NCI-H187 (cell line): Measurements from ENCODE around the gene KIAA0930.
A peak's percentile ranks its signal among the peaks of the same experiment; 100 is the strongest.
"Not testable (repeated sequence)": the region's sequence is repeated elsewhere in the genome, so short reads cannot be mapped to it uniquely, and the experiment has no call there.

ENCODE experiments used
- DNase-seq, 2 experiments: peaks; one replicate each; lab custom pipeline; 2025; lab: John Stamatoyannopoulos, UW

KIAA0930 gene

GRCh38 chr22:45240810-45241631 lies at the start of gene KIAA0930:
Gene KIAA0930, minus strand, starts transcription at chr22:45240894. Its CDS starts 191 bp downstream, at chr22:45240703.
- DNase-seq = no peak

GRCh38 chr22:45286854-45287551 lies 46.3 kb upstream of the KIAA0930 start:
- no peak for DNase-seq

DNA sequence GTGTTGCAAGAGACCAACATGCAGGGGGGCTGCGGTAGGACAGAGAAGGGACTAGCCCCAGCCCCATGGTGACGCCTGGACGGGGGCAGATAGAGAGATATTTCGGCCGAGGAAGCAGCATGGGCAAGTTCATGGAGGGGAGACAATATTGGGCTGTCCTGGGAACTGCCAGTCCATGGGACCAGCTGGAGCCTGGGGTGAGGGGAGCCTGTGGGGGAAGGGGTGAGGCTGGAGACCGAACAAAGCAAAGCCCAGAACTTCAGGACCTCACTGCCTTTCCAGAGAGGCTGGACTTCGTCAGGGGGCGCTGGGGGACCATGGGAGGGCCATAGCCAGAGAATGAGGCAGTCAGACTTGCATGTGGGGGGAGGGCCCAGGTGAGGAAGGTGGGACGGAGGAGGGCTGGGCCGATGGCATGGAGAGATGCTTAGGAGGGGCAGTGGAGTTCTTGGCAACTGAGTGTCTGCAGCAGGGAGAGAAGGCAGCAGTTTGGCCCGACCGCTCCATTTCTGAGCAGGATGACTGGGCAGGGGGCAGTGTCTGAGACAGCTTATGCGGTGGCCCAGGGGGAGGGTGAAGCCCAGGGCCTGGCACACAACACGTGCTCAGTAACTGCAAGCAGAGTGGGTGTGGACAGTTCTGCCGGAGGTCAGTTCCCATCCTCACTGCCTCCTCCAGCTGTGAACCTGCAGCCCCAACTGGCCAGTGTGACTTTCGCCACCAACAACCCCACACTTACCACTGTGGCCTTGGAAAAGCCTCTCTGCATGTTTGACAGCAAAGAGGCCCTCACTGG lies 44.8 kb upstream of the KIAA0930 start:
- no peak for DNase-seq

GRCh38 chr22:45284705-45285262 lies 44.1 kb upstream of the KIAA0930 start, which contains the start of gene UPK3A:
Gene UPK3A, plus strand, starts transcription at chr22:45284949. Its CDS starts 65 bp downstream, at chr22:45285014.
- peak in 1 of 2 experiments; percentile 26 for DNase-seq

- DNase-seq = no peak
Measured at GRCh38 chr22:45281010-45281409, 40.3 kb upstream of the KIAA0930 start.

GRCh38 chr22:45280587-45280980 lies 39.9 kb upstream of the KIAA0930 start:
- DNase-seq = no peak

GRCh38 chr22:45278125-45278524 lies 37.4 kb upstream of the KIAA0930 start:
- no peak for DNase-seq

GRCh38 chr22:45277720-45278119 lies 37.0 kb upstream of the KIAA0930 start:
- not testable (repeated sequence) for DNase-seq

GRCh38 chr22:45276507-45277105 lies 35.9 kb upstream of the KIAA0930 start:
- no peak for DNase-seq

DNA sequence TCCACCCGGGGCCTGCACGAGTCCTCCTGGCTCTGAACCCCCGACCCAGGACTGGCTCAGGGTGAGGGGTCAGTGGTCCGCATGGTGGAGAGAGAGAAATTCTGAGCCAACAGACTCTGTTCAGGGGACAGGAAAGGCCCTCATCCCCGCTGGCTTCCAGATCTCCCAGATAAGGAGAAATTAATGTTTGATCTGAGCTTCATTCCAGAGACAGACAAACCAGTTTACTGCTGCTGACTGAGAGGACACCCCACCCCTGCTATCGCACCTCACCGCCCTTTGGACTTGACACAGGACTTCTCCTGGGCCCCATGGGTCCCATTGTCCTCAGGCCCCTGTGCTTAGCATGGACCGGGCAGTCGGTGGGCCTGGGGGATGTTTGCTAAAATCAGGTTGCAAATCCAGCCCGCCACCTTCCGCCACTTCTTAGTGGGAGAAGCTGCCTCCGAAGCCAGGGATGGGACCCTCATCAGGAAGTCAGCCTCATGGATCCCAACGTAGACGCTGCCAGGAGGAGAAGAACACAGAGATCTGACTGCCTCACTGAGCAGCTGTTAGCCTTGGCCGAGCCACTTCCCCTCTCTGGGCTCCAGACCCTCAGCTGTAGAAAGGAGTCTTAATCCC lies 32.9 kb upstream of the KIAA0930 start:
- no peak for DNase-seq

- DNase-seq = no peak
Measured at GRCh38 chr22:45272498-45272897, 31.8 kb upstream of the KIAA0930 start.

DNA sequence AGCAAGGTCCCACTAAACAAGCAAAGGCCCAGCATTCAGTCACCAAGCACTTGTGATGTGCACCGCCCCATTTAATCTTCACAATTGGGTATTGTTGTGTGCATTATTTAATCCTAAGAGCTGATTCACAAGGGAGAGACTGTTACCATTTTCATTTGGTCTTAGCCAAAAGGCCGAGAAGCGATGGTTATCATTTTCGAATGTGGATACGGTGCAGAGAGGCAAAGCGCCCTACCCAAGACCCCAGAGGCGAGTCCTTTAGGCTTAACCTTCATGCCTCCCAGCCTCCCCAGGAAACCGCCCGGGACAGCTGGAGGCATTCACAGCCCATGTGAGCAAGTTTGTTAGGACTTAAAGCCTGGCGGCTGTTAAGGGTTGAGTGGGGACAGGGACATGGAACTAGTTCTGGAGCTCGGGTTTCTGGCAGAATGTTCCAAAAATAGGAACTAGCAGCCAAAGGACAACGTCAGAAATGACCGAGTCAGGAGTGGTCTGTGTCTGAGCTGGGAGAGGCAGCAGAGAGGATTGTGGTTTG lies 31.0 kb upstream of the KIAA0930 start:
- no peak for DNase-seq

- DNase-seq = no peak
Measured at GRCh38 chr22:45270095-45271020, 29.7 kb upstream of the KIAA0930 start.

GRCh38 chr22:45268958-45269844 lies 28.5 kb upstream of the KIAA0930 start:
- peak in 1 of 2 experiments; percentile 11 for DNase-seq

GRCh38 chr22:45268167-45268957 lies 27.7 kb upstream of the KIAA0930 start:
- DNase-seq = no peak

DNA sequence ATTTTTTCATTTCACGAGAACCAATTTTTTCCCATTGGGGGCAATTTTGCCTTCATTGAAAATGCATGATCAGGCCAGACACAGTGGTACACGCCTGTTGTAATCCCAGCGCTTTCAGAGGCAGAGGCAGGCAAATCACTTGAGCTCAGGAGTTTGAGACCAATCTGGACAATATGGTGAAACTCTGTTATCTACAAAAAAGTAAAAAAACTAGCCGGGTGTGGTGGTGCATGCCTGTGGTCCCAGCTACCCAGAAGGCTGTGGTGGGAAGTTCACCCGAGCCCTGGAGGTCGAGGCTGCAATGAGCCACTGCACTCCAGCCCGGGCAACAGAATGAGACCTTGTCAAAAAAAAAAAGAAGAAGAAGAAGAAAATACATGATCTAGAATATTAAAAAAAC lies 24.8 kb upstream of the KIAA0930 start:
- DNase-seq = no peak

- DNase-seq = no peak
Measured at GRCh38 chr22:45263463-45264269, 23.0 kb upstream of the KIAA0930 start.
